Measurements from ENCODE around the gene SPDYE2.
"Not testable (repeated sequence)": the region's sequence is repeated elsewhere in the genome, so short reads cannot be mapped to it uniquely, and the experiment has no call there.

Gene SPDYE2

GRCh38 chr7:102550808-102551422 lies at the start of gene SPDYE2:
Gene SPDYE2, plus strand, starts transcription at chr7:102551226. Its CDS starts 2,030 bp downstream, at chr7:102553256.
- DNase-seq (ENCODE audit: low read depth in 2 of 2) = not testable (repeated sequence)

GRCh38 chr7:102503141-102503540 lies 47.9 kb upstream of the SPDYE2 start:
- DNase-seq (ENCODE audit: low read depth in 2 of 2) = not testable (repeated sequence)

GRCh38 chr7:102505298-102506185 lies 45.5 kb upstream of the SPDYE2 start:
- DNase-seq (ENCODE audit: low read depth in 2 of 2) = not testable (repeated sequence)

GRCh38 chr7:102507410-102508088 lies 43.5 kb upstream of the SPDYE2 start:
- not testable (repeated sequence) for DNase-seq (ENCODE audit: low read depth in 2 of 2)

- DNase-seq (ENCODE audit: low read depth in 2 of 2) = not testable (repeated sequence)
Observed at GRCh38 chr7:102510575-102510974, 40.5 kb upstream of the SPDYE2 start.

GRCh38 chr7:102511860-102512522 lies 39.0 kb upstream of the SPDYE2 start:
- not testable (repeated sequence) for DNase-seq (ENCODE audit: low read depth in 2 of 2)

- DNase-seq (ENCODE audit: low read depth in 2 of 2) = not testable (repeated sequence)
Observed at GRCh38 chr7:102512642-102513221, 38.3 kb upstream of the SPDYE2 start.

- not testable (repeated sequence) for DNase-seq (ENCODE audit: low read depth in 2 of 2)
Observed at GRCh38 chr7:102514881-102515721, 35.9 kb upstream of the SPDYE2 start.

- DNase-seq (ENCODE audit: low read depth in 2 of 2) = not testable (repeated sequence)
Observed at GRCh38 chr7:102515889-102516288, 35.1 kb upstream of the SPDYE2 start.

GRCh38 chr7:102516951-102517350 lies 34.1 kb upstream of the SPDYE2 start:
- DNase-seq (ENCODE audit: low read depth in 2 of 2) = not testable (repeated sequence)

GRCh38 chr7:102517550-102518147 lies 33.4 kb upstream of the SPDYE2 start, which contains the start of gene RASA4B:
Gene RASA4B, minus strand, starts transcription at chr7:102517777. Its CDS starts 67 bp downstream, at chr7:102517710.
- DNase-seq (ENCODE audit: low read depth in 2 of 2) = not testable (repeated sequence)

- not testable (repeated sequence) for DNase-seq (ENCODE audit: low read depth in 2 of 2)
Observed at GRCh38 chr7:102520797-102521196, 30.2 kb upstream of the SPDYE2 start.

GRCh38 chr7:102524803-102525202 lies 26.2 kb upstream of the SPDYE2 start:
- DNase-seq (ENCODE audit: low read depth in 2 of 2) = not testable (repeated sequence)

- not testable (repeated sequence) for DNase-seq (ENCODE audit: low read depth in 2 of 2)
Observed at GRCh38 chr7:102527182-102527581, 23.8 kb upstream of the SPDYE2 start.

- not testable (repeated sequence) for DNase-seq (ENCODE audit: low read depth in 2 of 2)
Observed at GRCh38 chr7:102527822-102528793, 22.9 kb upstream of the SPDYE2 start.

- DNase-seq (ENCODE audit: low read depth in 2 of 2) = not testable (repeated sequence)
Observed at GRCh38 chr7:102531583-102531982, 19.4 kb upstream of the SPDYE2 start.

GRCh38 chr7:102532127-102532526 lies 18.9 kb upstream of the SPDYE2 start:
- not testable (repeated sequence) for DNase-seq (ENCODE audit: low read depth in 2 of 2)

GRCh38 chr7:102535062-102535615 lies 15.9 kb upstream of the SPDYE2 start:
- DNase-seq (ENCODE audit: low read depth in 2 of 2) = not testable (repeated sequence)
